Measurements from ENCODE around the gene SIX3.

- no peak for TF ChIP-seq POLR2A (IDR thresholded peaks at IDR 0.05)
- no peak for TF ChIP-seq CTCF (IDR thresholded peaks at IDR 0.05)
These were observed 47.7 kb downstream of the SIX3 start for GRCh38 chr2:44989176-44989575.
